Suppressor macrophage treated with lipopolysaccharide for 4 hours (primary cell): ENCODE data around the gene F2RL1.
"Not testable (repeated sequence)": the region's sequence is repeated elsewhere in the genome, so short reads cannot be mapped to it uniquely, and the experiment has no call there.

Source experiments
- DNase-seq: peaks from one replicate; pipeline ENCODE4 v3.0.0-alpha.2; 2020

F2RL1 gene

GRCh38 chr5:76808141-76808691 is 10.6 kb upstream of the F2RL1 start:
- DNase-seq, result no peak

- no peak for DNase-seq
These were observed 9.7 kb upstream of the F2RL1 start for GRCh38 chr5:76809141-76809540.

- DNase-seq, result no peak
These were observed 8.6 kb upstream of the F2RL1 start for GRCh38 chr5:76810236-76810635.

GRCh38 chr5:76811214-76811613 is 7.6 kb upstream of the F2RL1 start:
- no peak for DNase-seq

- not testable (repeated sequence) for DNase-seq
These were observed 6.6 kb upstream of the F2RL1 start for GRCh38 chr5:76812209-76812608.

GRCh38 chr5:76813982-76814562 is 4.8 kb upstream of the F2RL1 start:
- DNase-seq, result no peak

- no peak for DNase-seq
These were observed 2.6 kb upstream of the F2RL1 start for GRCh38 chr5:76816110-76816831.

GRCh38 chr5:76819851-76820525 is 1.2 kb downstream of the F2RL1 start:
- DNase-seq, result no peak

GRCh38 chr5:76820526-76820890 is 1.7 kb downstream of the F2RL1 start:
- DNase-seq, result no peak

GRCh38 chr5:76821136-76821535 is 2.3 kb downstream of the F2RL1 start:
- DNase-seq, result no peak

GRCh38 chr5:76822105-76822731 is 3.4 kb downstream of the F2RL1 start:
- not testable (repeated sequence) for DNase-seq

GRCh38 chr5:76826416-76826815 is 7.6 kb downstream of the F2RL1 start:
- not testable (repeated sequence) for DNase-seq

GRCh38 chr5:76831110-76831452 is 12.3 kb downstream of the F2RL1 start:
- DNase-seq, result peak; percentile 64

- DNase-seq, result no peak
These were observed 17.4 kb downstream of the F2RL1 start for GRCh38 chr5:76836181-76836580.

GRCh38 chr5:76836585-76836984 is 17.8 kb downstream of the F2RL1 start:
- DNase-seq, result no peak

- no peak for DNase-seq
These were observed 19.8 kb downstream of the F2RL1 start for GRCh38 chr5:76838481-76839261.

- no peak for DNase-seq
These were observed 22.5 kb downstream of the F2RL1 start for GRCh38 chr5:76841361-76841760.

GRCh38 chr5:76845890-76846289 is 27.1 kb downstream of the F2RL1 start:
- DNase-seq, result no peak

- DNase-seq, result peak; percentile 16
These were observed 30.8 kb downstream of the F2RL1 start, which contains the start of gene S100Z for GRCh38 chr5:76849419-76850291. Gene S100Z, plus strand, starts transcription at chr5:76850014. Its CDS starts 25,346 bp downstream, at chr5:76875360.

GRCh38 chr5:76850543-76851145 is 31.8 kb downstream of the F2RL1 start:
- peak; percentile 43 for DNase-seq

GRCh38 chr5:76851728-76852369 is 33.0 kb downstream of the F2RL1 start:
- DNase-seq, result peak; percentile 43
